HG03432 (cell line): Measurements from ENCODE around the gene ATP1A2.

ENCODE experiments used
- ATAC-seq: cut with Tn5 transposase; IDR thresholded peaks from one replicate; pipeline ENCODE4 v1.9.1; 2021; ENCODE audit warnings: mild to moderate bottlenecking, moderate library complexity; ENCODE audit not compliant: unreplicated experiment

Gene ATP1A2

GRCh38 chr1:160115545-160116282 lies at the start of gene ATP1A2:
Gene ATP1A2 (plus strand): TSS chr1:160115759. CDS start chr1:160115862, 103 bp downstream.
- no peak for ATAC-seq

GRCh38 chr1:160066829-160067745 lies 48.5 kb upstream of the ATP1A2 start:
- ATAC-seq, result no peak

- no peak for ATAC-seq
These were observed 47.3 kb upstream of the ATP1A2 start for GRCh38 chr1:160068225-160068624.

GRCh38 chr1:160069460-160070231 lies 45.9 kb upstream of the ATP1A2 start, which contains the start of gene KCNJ10:
Gene KCNJ10 (minus strand): TSS chr1:160070160. CDS start chr1:160042532, 27,628 bp downstream.
- ATAC-seq, result no peak

GRCh38 chr1:160070243-160071163 lies 45.1 kb upstream of the ATP1A2 start:
- peak; percentile 48 for ATAC-seq

GRCh38 chr1:160071289-160071688 lies 44.3 kb upstream of the ATP1A2 start:
- ATAC-seq, result no peak

GRCh38 chr1:160074865-160075264 lies 40.7 kb upstream of the ATP1A2 start:
- no peak for ATAC-seq

- ATAC-seq, result no peak
These were observed 39.7 kb upstream of the ATP1A2 start for GRCh38 chr1:160075836-160076235.

- ATAC-seq, result no peak
These were observed 39.3 kb upstream of the ATP1A2 start for GRCh38 chr1:160076295-160076694.

- no peak for ATAC-seq
These were observed 38.1 kb upstream of the ATP1A2 start for GRCh38 chr1:160077486-160077885.

- peak; percentile 76 for ATAC-seq
These were observed 36.9 kb upstream of the ATP1A2 start for GRCh38 chr1:160078512-160079195.

GRCh38 chr1:160079448-160079847 lies 36.1 kb upstream of the ATP1A2 start:
- no peak for ATAC-seq

- no peak for ATAC-seq
These were observed 35.0 kb upstream of the ATP1A2 start for GRCh38 chr1:160080381-160081100.

- no peak for ATAC-seq
These were observed 34.2 kb upstream of the ATP1A2 start, which contains the start of gene KCNJ9 for GRCh38 chr1:160081261-160081936. Gene KCNJ9 (plus strand): TSS chr1:160081538. CDS start chr1:160084031, 2,493 bp downstream.

- ATAC-seq, result no peak
These were observed 33.1 kb upstream of the ATP1A2 start for GRCh38 chr1:160082487-160082886.

- ATAC-seq, result no peak
These were observed 32.6 kb upstream of the ATP1A2 start for GRCh38 chr1:160082926-160083325.

- ATAC-seq, result peak; percentile 78
These were observed 31.4 kb upstream of the ATP1A2 start for GRCh38 chr1:160083968-160084770.
